Left colon (tissue), 2 donors: Measurements from ENCODE around the gene B4GAT1. TPM values are rescaled to one million over a fixed set of nuclear protein-coding genes. Genes with fewer than 3 reads are reported as not detected.
"Not testable (repeated sequence)": the region's sequence is repeated elsewhere in the genome, so short reads cannot be mapped to it uniquely, and the experiment has no call there.

Source experiments
- ATAC-seq: fragments of 200-7000 bp; cut with Tn5 transposase; one replicate; pipeline ENCODE4 v1.9.1; 2020; ENCODE audit warnings: mild to moderate bottlenecking, moderate library complexity
- DNase-seq, 2 donors: peaks; one replicate each; pipeline ENCODE4 v3.0.0-alpha.2; 2020
- intact Hi-C, 2 donors: fragments of 100-400 bp; cut with DNase I in 1 of 2; cut with micrococcal nuclease in 1 of 2; formaldehyde crosslinking; loops; one replicate each; pipeline versions ENCODE4 v1.11.2 to v1.14.0; 2022; cut with DNase I, micrococcal nuclease
- total RNA-seq, 2 donors: library from RNA; stranded (reverse); fragmentation: NEBNext Ultra II Directional; extraction: Animal tissue kit (Norgen Biotek cat#: 25700); gene quantifications; one replicate each; pipeline ENCODE4 v1.2.1, GENCODE V29; 2021
- donor health status: DM: no; HTN: no; CAD: no.
- donor health status: DM: yes; HTN: yes; CAD: no.

Gene B4GAT1
- total RNA-seq, 2 donors from 2014 or later: 13.1 to 17.1 TPM

GRCh38 chr11:66365166-66365565 is 17.7 kb upstream of the B4GAT1 start:
- DNase-seq (no peak), ATAC-seq (no peak)
- intact Hi-C loops: no loop called here

GRCh38 chr11:66363805-66364535 is 16.5 kb upstream of the B4GAT1 start:
- DNase-seq: peak in 1 of 2 donors; percentile 71
- intact Hi-C loops: no loop called here
- ATAC-seq: peak; percentile 40

GRCh38 chr11:66363187-66363601 is 15.8 kb upstream of the B4GAT1 start:
- ATAC-seq: peak; percentile 8
- DNase-seq: no peak
- intact Hi-C loops: no loop called here

GRCh38 chr11:66362481-66363147 is 15.2 kb upstream of the B4GAT1 start:
- intact Hi-C loops: no loop called here
- DNase-seq: no peak
- peak; percentile 0 for ATAC-seq

GRCh38 chr11:66361502-66361941 is 14.1 kb upstream of the B4GAT1 start:
- peak; percentile 5 for ATAC-seq
- no peak for DNase-seq
- intact Hi-C loops: no loop called here

GRCh38 chr11:66360406-66361073 is 13.1 kb upstream of the B4GAT1 start:
- intact Hi-C loops: no loop called here

GRCh38 chr11:66359662-66360087 is 12.2 kb upstream of the B4GAT1 start:
- DNase-seq (no peak), ATAC-seq (no peak)
- intact Hi-C loops: no loop called here

More at GRCh38 chr11:66360406-66361073, 13.1 kb upstream of the B4GAT1 start:
- DNase-seq (no peak), ATAC-seq (no peak)

GRCh38 chr11:66350560-66351235 is 3.3 kb upstream of the B4GAT1 start:
- peak; percentile 13 for ATAC-seq
- DNase-seq, intact Hi-C loops: not testable (repeated sequence)

- DNase-seq (no peak), ATAC-seq (no peak)
- intact Hi-C loops: no loop called here
These were observed 1.6 kb upstream of the B4GAT1 start for GRCh38 chr11:66349084-66349386.

GRCh38 chr11:66346476-66347424 is 679 bp downstream of the B4GAT1 start:
- DNase-seq (peak in 1 of 2 donors; percentile 49), ATAC-seq (peak; percentile 7)
- intact Hi-C loops: no loop called here

GRCh38 chr11:66345316-66345649 is 2.1 kb downstream of the B4GAT1 start:
- intact Hi-C loops: no loop called here
- no peak for ATAC-seq

GRCh38 chr11:66344550-66345315 is 2.7 kb downstream of the B4GAT1 start, which contains the start of gene BRMS1:
TSS of gene BRMS1 (minus strand) at chr11:66345104. CDS start at chr11:66342234, 2,870 bp downstream.
- peak; percentile 79 for ATAC-seq
- DNase-seq: peak; percentile 99 to 100
- intact Hi-C loops: no loop called here

More at GRCh38 chr11:66345316-66345649, 2.1 kb downstream of the B4GAT1 start:
- DNase-seq: no peak

GRCh38 chr11:66343176-66343575 is 4.3 kb downstream of the B4GAT1 start:
- intact Hi-C loops: no loop called here
- ATAC-seq (no peak), DNase-seq (no peak)

- intact Hi-C loops: no loop called here
- DNase-seq (no peak), ATAC-seq (no peak)
These were observed 5.8 kb downstream of the B4GAT1 start for GRCh38 chr11:66341502-66342126.

- intact Hi-C loops: no loop called here
- DNase-seq (no peak), ATAC-seq (no peak)
These were observed 6.6 kb downstream of the B4GAT1 start for GRCh38 chr11:66340596-66341501.
